ENCODE results near the gene ITGB7. TPM values are rescaled to one million over a fixed set of nuclear protein-coding genes. Genes with fewer than 3 reads are reported as not detected.
"Not testable (repeated sequence)": the region's sequence is repeated elsewhere in the genome, so short reads cannot be mapped to it uniquely, and the experiment has no call there.

The ITGB7 gene
- total and polyA plus RNA-seq, 9 of the 15 experiments (the other 6 are each of a cell fraction or from before 2014, with no cell fraction given): 0.06 to 2.0 (median 0.67) TPM

DNA sequence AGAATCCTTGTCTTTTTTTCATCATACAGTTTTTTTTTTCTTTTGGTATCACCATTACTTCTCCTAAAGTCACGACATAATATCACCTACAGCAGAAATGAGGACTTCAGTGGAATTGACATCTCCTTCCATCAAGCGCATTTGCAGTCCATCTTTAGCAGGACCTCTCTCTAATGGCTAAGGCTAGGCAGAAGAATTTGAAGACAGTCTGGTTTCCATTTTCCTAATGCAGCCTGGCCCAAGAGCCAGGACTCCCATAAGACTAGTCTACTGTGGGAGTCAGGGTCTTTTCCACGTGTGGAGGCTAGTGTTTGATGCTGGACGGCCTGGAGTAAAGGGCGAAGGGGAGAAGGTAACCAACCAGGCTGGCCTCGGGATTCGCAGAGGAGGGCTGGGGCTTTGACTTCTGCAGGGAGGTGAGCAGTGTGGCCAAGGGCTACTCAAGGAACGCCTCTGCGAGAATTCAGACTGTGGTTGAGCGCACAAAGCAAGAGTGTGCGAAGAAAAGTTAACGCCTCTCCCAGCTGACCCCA is 27.3 kb downstream of the ITGB7 start (continued):
- TF ChIP-seq SRSF7 (optimal IDR thresholded peaks at IDR 0.05; ENCODE audit: low read depth, low read length) (no peak), ZNF785 (CRISPR knock-in tag; IDR thresholded peaks at IDR 0.05) (no peak), HLTF (IDR thresholded peaks at IDR 0.05) (no peak), BCOR (IDR thresholded peaks at IDR 0.05) (peak; percentile 42; the same call in 1 of the 2 replicates), ZSCAN29 (IDR thresholded peaks at IDR 0.05) (no peak), MYNN (IDR thresholded peaks at IDR 0.05) (no peak), MYNN (CRISPR knock-in tag; IDR thresholded peaks at IDR 0.05) (no peak), KAT8 (IDR thresholded peaks at IDR 0.05; ENCODE audit: low read depth) (no peak), ZNF507 (tag; conservative IDR thresholded peaks at IDR 0.05) (no peak), IRF2 (CRISPR knock-in tag; IDR thresholded peaks at IDR 0.05) (no peak)
- TF ChIP-seq, protein P1, sequence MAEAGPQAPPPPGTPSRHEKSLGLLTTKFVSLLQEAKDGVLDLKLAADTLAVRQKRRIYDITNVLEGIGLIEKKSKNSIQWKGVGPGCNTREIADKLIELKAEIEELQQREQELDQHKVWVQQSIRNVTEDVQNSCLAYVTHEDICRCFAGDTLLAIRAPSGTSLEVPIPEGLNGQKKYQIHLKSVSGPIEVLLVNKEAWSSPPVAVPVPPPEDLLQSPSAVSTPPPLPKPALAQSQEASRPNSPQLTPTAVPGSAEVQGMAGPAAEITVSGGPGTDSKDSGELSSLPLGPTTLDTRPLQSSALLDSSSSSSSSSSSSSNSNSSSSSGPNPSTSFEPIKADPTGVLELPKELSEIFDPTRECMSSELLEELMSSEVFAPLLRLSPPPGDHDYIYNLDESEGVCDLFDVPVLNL (CRISPR knock-in tag; IDR thresholded peaks at IDR 0.05; ENCODE audit: low read depth): no peak
- TF ChIP-seq, protein P2, sequence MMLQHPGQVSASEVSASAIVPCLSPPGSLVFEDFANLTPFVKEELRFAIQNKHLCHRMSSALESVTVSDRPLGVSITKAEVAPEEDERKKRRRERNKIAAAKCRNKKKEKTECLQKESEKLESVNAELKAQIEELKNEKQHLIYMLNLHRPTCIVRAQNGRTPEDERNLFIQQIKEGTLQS (IDR thresholded peaks at IDR 0.05): no peak
- TF ChIP-seq, protein P2 (CRISPR knock-in tag; conservative IDR thresholded peaks at IDR 0.05): no peak
- TF ChIP-seq, protein P3, sequence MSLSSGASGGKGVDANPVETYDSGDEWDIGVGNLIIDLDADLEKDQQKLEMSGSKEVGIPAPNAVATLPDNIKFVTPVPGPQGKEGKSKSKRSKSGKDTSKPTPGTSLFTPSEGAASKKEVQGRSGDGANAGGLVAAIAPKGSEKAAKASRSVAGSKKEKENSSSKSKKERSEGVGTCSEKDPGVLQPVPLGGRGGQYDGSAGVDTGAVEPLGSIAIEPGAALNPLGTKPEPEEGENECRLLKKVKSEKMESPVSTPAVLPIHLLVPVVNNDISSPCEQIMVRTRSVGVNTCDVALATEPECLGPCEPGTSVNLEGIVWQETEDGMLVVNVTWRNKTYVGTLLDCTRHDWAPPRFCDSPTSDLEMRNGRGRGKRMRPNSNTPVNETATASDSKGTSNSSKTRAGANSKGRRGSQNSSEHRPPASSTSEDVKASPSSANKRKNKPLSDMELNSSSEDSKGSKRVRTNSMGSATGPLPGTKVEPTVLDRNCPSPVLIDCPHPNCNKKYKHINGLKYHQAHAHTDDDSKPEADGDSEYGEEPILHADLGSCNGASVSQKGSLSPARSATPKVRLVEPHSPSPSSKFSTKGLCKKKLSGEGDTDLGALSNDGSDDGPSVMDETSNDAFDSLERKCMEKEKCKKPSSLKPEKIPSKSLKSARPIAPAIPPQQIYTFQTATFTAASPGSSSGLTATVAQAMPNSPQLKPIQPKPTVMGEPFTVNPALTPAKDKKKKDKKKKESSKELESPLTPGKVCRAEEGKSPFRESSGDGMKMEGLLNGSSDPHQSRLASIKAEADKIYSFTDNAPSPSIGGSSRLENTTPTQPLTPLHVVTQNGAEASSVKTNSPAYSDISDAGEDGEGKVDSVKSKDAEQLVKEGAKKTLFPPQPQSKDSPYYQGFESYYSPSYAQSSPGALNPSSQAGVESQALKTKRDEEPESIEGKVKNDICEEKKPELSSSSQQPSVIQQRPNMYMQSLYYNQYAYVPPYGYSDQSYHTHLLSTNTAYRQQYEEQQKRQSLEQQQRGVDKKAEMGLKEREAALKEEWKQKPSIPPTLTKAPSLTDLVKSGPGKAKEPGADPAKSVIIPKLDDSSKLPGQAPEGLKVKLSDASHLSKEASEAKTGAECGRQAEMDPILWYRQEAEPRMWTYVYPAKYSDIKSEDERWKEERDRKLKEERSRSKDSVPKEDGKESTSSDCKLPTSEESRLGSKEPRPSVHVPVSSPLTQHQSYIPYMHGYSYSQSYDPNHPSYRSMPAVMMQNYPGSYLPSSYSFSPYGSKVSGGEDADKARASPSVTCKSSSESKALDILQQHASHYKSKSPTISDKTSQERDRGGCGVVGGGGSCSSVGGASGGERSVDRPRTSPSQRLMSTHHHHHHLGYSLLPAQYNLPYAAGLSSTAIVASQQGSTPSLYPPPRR (CRISPR knock-in tag; IDR thresholded peaks at IDR 0.05; ENCODE audit: borderline replicate concordance): no peak
- TF ChIP-seq, protein P4, sequence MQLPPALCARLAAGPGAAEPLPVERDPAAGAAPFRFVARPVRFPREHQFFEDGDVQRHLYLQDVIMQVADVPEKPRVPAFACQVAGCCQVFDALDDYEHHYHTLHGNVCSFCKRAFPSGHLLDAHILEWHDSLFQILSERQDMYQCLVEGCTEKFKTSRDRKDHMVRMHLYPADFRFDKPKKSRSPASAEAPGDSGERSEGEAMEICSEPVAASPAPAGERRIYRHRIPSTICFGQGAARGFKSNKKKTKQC (CRISPR knock-in tag; IDR thresholded peaks at IDR 0.05): no peak

DNA sequence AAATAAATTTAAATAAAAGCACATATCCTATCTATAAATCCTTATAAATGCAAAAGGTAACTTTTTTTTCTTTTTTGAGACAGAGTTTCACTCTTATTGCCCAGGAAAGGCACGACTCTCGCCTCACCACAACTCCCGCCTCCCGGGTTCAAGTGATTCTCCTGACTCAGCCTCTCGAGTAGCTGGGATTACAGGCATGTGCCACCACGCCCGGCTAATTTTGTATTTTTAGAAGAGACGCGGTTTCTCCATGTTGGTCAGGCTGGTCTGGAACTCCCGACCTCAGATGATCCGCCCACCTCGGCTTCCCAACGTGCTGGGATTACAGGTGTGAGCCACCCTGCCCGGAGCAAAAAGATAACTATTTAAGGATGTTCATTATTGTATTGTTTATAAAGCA is 28.2 kb downstream of the ITGB7 start:
- not testable (repeated sequence) for H3K4me2 ChIP-seq (ENCODE audit: insufficient read depth, low read length); H2AFZ ChIP-seq (ENCODE audit: low read depth, low read length)
- peaks cover 19 to 22% of the 10 kb centered on the region in 2 experiments; a peak in 4 of 5 replicates for H3K4me1 ChIP-seq (replicated peaks in 1 of 2; ENCODE audit: control insufficient read depth in 2 of 2, insufficient read depth in 2 of 2, low read length in 2 of 2)

More for the DNA sequence above, 28.2 kb downstream of the ITGB7 start:
- H3K27ac ChIP-seq (ENCODE audit: extremely low read depth, low read depth, low read length); DNase-seq (ENCODE audit: extremely low read depth in 1 of 4, low spot score in 3 of 4); in situ Hi-C loops (cut with MboI); H4K20me1 ChIP-seq (replicated peaks; ENCODE audit: control insufficient read depth, insufficient read depth, low read length); BruUV-seq (replicated peaks); intact Hi-C loops (cut with micrococcal nuclease); H3K9me1 ChIP-seq (ENCODE audit: control insufficient read depth, insufficient read depth, low read length); H3K27me3 ChIP-seq (ENCODE audit: control insufficient read depth in 2 of 2, insufficient read depth in 2 of 2, low read length in 2 of 2); ATAC-seq; CTCF ChIA-PET (ENCODE audit: low intra/inter-chr PET ratio); H3K4me3 ChIP-seq; POLR2A ChIA-PET; H3K9ac ChIP-seq (ENCODE audit: insufficient read depth in 1 of 2, low read depth in 2 of 2, low read length in 2 of 2); FAIRE-seq; H3K9me3 ChIP-seq (replicated peaks; ENCODE audit: control insufficient read depth, insufficient read depth, low read depth, low read length): not testable (repeated sequence)
- Histone ChIP-seq H3K79me2 (ENCODE audit: control insufficient read depth, insufficient read depth, low read length) (peaks cover 32% of the 10 kb centered on the region), H3K36me3 (ENCODE audit: control insufficient read depth, insufficient read depth, low read length) (peaks cover 23% of the 10 kb centered on the region)
- WGBS (ENCODE audit: insufficient coverage, low coverage, missing lambda C conversion rate): 87% methylated on average over 12 of the region's 14 CpGs
